ENCODE data around the gene SCD. TPM values are rescaled to one million over a fixed set of nuclear protein-coding genes. Genes with fewer than 3 reads are reported as not detected.

Gene SCD
- total RNA-seq, 2 experiments from 2014 or later, result 1.7 TPM

GRCh38 chr10:100334762-100335161 lies 12.3 kb upstream of the SCD start:
- Histone ChIP-seq H3K36me3 (ENCODE audit: insufficient read depth, low read length) (no peaks in the 10 kb centered on the region), H3K4me1 (ENCODE audit: insufficient read depth, low read length) (no peaks in the 10 kb centered on the region), H3K9me3 (ENCODE audit: control insufficient read depth in 1 of 2, insufficient read depth in 1 of 2, low read length in 2 of 2) (no peaks in the 10 kb centered on the region), H3K27me3 (ENCODE audit: control insufficient read depth in 1 of 2, insufficient read depth in 2 of 2, low read length in 2 of 2) (peaks cover 0 to 3% of the 10 kb centered on the region in 2 experiments), H3K27ac (ENCODE audit: low read depth in 1 of 2, low read length in 2 of 2) (no peak overlapping the region), H3K4me3 (ENCODE audit: low read length) (no peak overlapping the region)
- Mint-ChIP-seq H3K36me3 (ENCODE audit: low read depth) (no peaks in the 10 kb centered on the region), H3K9me3 (no peaks in the 10 kb centered on the region), H3K27me3 (peaks cover 12% of the 10 kb centered on the region), H3K27ac (no peak overlapping the region), H3K4me3 (no peak overlapping the region), H3K4me1 (ENCODE audit: low read depth) (no peaks in the 10 kb centered on the region)
- CTCF ChIA-PET, result no interaction called here
- DNase-seq (no peak), ATAC-seq (ENCODE audit: poor library complexity) (no peak)
- POLR2A ChIA-PET, result no interaction called here
- TF ChIP-seq CTCF (IDR thresholded peaks at IDR 0.05), result no peak
- intact Hi-C loops (cut with DNase I, micrococcal nuclease), result no loop called here

GRCh38 chr10:100338434-100339036 lies 8.5 kb upstream of the SCD start:
- Histone ChIP-seq H3K4me3 (ENCODE audit: low read length) (no peak overlapping the region), H3K27me3 (ENCODE audit: control insufficient read depth in 1 of 2, insufficient read depth in 2 of 2, low read length in 2 of 2) (no peaks in the 10 kb centered on the region), H3K27ac (ENCODE audit: low read depth in 1 of 2, low read length in 2 of 2) (no peak overlapping the region), H3K9me3 (ENCODE audit: control insufficient read depth in 1 of 2, insufficient read depth in 1 of 2, low read length in 2 of 2) (no peaks in the 10 kb centered on the region), H3K4me1 (ENCODE audit: insufficient read depth, low read length) (no peaks in the 10 kb centered on the region), H3K36me3 (ENCODE audit: insufficient read depth, low read length) (no peaks in the 10 kb centered on the region)
- Mint-ChIP-seq H3K27me3 (peaks cover 4% of the 10 kb centered on the region), H3K36me3 (ENCODE audit: low read depth) (no peaks in the 10 kb centered on the region), H3K4me3 (no peak overlapping the region), H3K27ac (no peak overlapping the region), H3K4me1 (ENCODE audit: low read depth) (no peaks in the 10 kb centered on the region), H3K9me3 (no peaks in the 10 kb centered on the region)
- peak; percentile 66 to 85 (median 76) for DNase-seq
- CTCF ChIA-PET, result interaction anchor here (0.8 to 2.1 kb wide), 7 partner anchors 9 to 180 kb away, joined by 3 to 10 read pairs (median 4); no protein-coding TSS in a partner anchor
- TF ChIP-seq CTCF (IDR thresholded peaks at IDR 0.05), result peak; percentile 87
- POLR2A ChIA-PET, result interaction anchor here (0.6 to 1.2 kb wide), 2 partner anchors 95 to 173 kb away, joined by 3 read pairs; no protein-coding TSS in a partner anchor
- ATAC-seq (ENCODE audit: poor library complexity), result peak; percentile 94
- intact Hi-C loops (cut with DNase I, micrococcal nuclease), result loop anchor here (1.0 to 2.0 kb wide), 3 partner anchors 95 to 170 kb away; no protein-coding TSS in a partner anchor

- intact Hi-C loops (cut with DNase I, micrococcal nuclease), result loop anchor here in 1 of 2 experiments (2.0 kb wide), 1 partner anchor 170 kb away; no protein-coding TSS in a partner anchor
- TF ChIP-seq CTCF (IDR thresholded peaks at IDR 0.05), result no peak
Measured at GRCh38 chr10:100339236-100339635, 7.8 kb upstream of the SCD start.

More at GRCh38 chr10:100339236-100339635, 7.8 kb upstream of the SCD start:
- no peaks in the 10 kb centered on the region for H3K9me3 Mint-ChIP-seq
- H3K27me3 ChIP-seq (ENCODE audit: control insufficient read depth in 1 of 2, insufficient read depth in 2 of 2, low read length in 2 of 2), result no peaks in the 10 kb centered on the region
- peaks cover 4% of the 10 kb centered on the region for H3K27me3 Mint-ChIP-seq
- H3K36me3 ChIP-seq (ENCODE audit: insufficient read depth, low read length), result no peaks in the 10 kb centered on the region
- no peak overlapping the region for H3K4me3 Mint-ChIP-seq
- DNase-seq, result peak in 3 of 14 experiments; percentile 5 to 42 (median 39)
- no peak overlapping the region for H3K27ac ChIP-seq (ENCODE audit: low read depth in 1 of 2, low read length in 2 of 2)
- H3K27ac Mint-ChIP-seq, result no peak overlapping the region
- ATAC-seq (ENCODE audit: poor library complexity), result no peak
- H3K36me3 Mint-ChIP-seq (ENCODE audit: low read depth), result no peaks in the 10 kb centered on the region
- H3K4me1 ChIP-seq (ENCODE audit: insufficient read depth, low read length), result no peaks in the 10 kb centered on the region
- H3K4me3 ChIP-seq (ENCODE audit: low read length), result no peak overlapping the region
- POLR2A ChIA-PET, result no interaction called here
- CTCF ChIA-PET, result interaction anchor here (0.6 to 2.1 kb wide), 7 partner anchors 9 to 920 kb away, joined by 3 to 10 read pairs (median 4); no protein-coding TSS in a partner anchor
- H3K9me3 ChIP-seq (ENCODE audit: control insufficient read depth in 1 of 2, insufficient read depth in 1 of 2, low read length in 2 of 2), result no peaks in the 10 kb centered on the region
- no peaks in the 10 kb centered on the region for H3K4me1 Mint-ChIP-seq (ENCODE audit: low read depth)
